Subcutaneous abdominal adipose tissue (tissue), 5 donors: ENCODE data around the gene ASB18.

ENCODE experiments used
- H3K27ac ChIP-seq: one replicate; pipeline ENCODE4 v1.7.0; 2013; ENCODE audit warnings: low read depth, mild to moderate bottlenecking, inconsistent platforms, low read length, moderate library complexity
- H3K27me3 ChIP-seq, 5 donors: one replicate each; pipeline ENCODE4 v1.7.0; 2013; ENCODE audit warnings: low read length in 5 of 5, inconsistent platforms in 1 of 5; ENCODE audit not compliant: control insufficient read depth in 5 of 5, insufficient read depth in 4 of 5
- H3K36me3 ChIP-seq, 5 donors: one replicate each; pipeline ENCODE4 v1.7.0; 2013; ENCODE audit warnings: low read length in 5 of 5; ENCODE audit not compliant: control insufficient read depth in 5 of 5, insufficient read depth in 5 of 5
- H3K4me1 ChIP-seq, 5 donors: one replicate each; pipeline ENCODE4 v1.7.0; 2013; ENCODE audit warnings: low read length in 5 of 5, mild to moderate bottlenecking in 3 of 5, moderate library complexity in 1 of 5; ENCODE audit not compliant: control insufficient read depth in 5 of 5, insufficient read depth in 5 of 5
- H3K4me3 ChIP-seq, 5 donors: one replicate each; pipeline ENCODE4 v1.7.0; 2013; ENCODE audit warnings: low read length in 5 of 5, low read depth in 1 of 5
- H3K9ac ChIP-seq, 5 donors: one replicate each; pipeline ENCODE4 v1.7.0; 2013; ENCODE audit warnings: low read length in 5 of 5, mild to moderate bottlenecking in 4 of 5, moderate library complexity in 3 of 5
- H3K9me3 ChIP-seq, 5 donors: one replicate each; pipeline ENCODE4 v1.7.0; 2013; ENCODE audit warnings: low read length in 5 of 5; ENCODE audit not compliant: control insufficient read depth in 5 of 5
- donor health status: healthy.
- donor health status: healthy.
- donor health status: healthy.
- donor health status: healthy.
- donor health status: healthy.

Gene ASB18

DNA sequence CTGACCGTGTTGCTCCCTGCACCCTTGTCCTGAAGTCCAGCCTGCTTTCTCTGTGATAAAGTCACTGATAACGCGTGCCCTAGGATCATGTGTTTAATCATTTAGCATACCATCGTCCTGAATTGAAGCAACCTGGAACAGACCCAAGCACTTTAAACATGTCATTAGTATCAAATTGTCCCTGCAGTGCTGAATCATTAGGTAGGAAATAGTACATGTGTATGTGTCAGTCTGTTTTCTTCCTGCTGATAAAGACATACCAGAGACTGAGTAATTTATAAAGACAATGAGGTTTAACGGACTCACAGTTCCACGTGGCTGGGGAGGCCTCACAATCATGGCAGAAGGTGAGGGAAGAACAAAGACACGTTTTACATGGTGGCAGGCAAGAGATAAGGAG lies 2.8 kb downstream of the ASB18 start:
- Histone ChIP-seq H3K27ac (no peak overlapping the region), H3K9me3 (peaks cover 0 to 4% (median 0%) of the 10 kb centered on the region in 5 donors), H3K4me1 (no peaks in the 10 kb centered on the region), H3K4me3 (no peak overlapping the region), H3K36me3 (no peaks in the 10 kb centered on the region), H3K27me3 (peaks cover 4 to 37% (median 29%) of the 10 kb centered on the region in 5 donors), H3K9ac (no peak overlapping the region)

DNA sequence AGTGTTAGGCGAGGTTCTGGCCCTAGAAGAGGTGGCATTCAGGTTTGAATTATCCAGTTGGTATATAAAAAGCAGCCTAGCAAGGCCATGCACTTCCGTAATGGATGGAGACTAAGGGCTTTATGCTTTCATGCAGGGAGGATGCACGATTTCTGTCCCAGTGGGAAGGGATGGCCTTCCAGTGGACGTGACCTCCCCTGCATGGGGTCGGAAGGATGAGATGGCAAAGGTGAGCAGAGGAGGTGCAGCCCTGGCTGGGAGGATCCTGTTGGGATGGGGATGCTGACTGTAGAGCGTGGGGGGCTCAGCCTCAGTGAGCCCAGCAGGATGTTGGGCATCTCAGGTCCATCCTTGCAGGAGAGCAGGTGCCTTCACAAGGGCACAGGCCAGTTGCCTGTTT lies 4.8 kb downstream of the ASB18 start:
- H3K4me3 ChIP-seq = no peak overlapping the region
- H3K27me3 ChIP-seq = peaks cover 4 to 29% (median 27%) of the 10 kb centered on the region in 5 donors
- no peaks in the 10 kb centered on the region for H3K36me3 ChIP-seq
- no peaks in the 10 kb centered on the region for H3K4me1 ChIP-seq
- H3K9ac ChIP-seq = no peak overlapping the region
- peaks cover 0 to 4% (median 0%) of the 10 kb centered on the region in 5 donors for H3K9me3 ChIP-seq
- H3K27ac ChIP-seq = no peak overlapping the region

DNA sequence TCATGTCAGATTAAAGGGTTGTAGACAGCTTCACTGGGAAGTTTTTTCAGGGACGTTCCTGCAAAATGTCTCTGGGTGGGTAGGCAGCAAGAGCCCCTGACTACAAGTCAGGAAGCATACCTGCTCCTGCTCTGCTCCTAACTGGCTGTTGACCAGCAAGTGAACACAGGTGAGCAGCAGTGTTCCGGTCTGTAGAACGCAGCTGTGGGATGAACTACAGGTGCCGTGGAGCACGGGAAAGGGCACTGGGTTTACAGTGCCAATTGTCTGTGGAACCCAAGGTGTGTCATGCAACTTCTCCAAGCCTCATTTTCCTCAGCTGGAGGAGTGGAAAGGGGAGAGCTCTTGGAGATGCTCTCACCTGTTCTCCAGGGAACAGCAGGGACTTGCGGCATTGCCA lies 6.6 kb downstream of the ASB18 start:
- H3K27me3 ChIP-seq = peaks cover 4 to 29% (median 26%) of the 10 kb centered on the region in 5 donors
- peaks cover 0 to 4% (median 0%) of the 10 kb centered on the region in 5 donors for H3K9me3 ChIP-seq
- no peaks in the 10 kb centered on the region for H3K4me1 ChIP-seq
- H3K36me3 ChIP-seq = no peaks in the 10 kb centered on the region
- no peak overlapping the region for H3K4me3 ChIP-seq
- no peak overlapping the region for H3K27ac ChIP-seq
- no peak overlapping the region for H3K9ac ChIP-seq

DNA sequence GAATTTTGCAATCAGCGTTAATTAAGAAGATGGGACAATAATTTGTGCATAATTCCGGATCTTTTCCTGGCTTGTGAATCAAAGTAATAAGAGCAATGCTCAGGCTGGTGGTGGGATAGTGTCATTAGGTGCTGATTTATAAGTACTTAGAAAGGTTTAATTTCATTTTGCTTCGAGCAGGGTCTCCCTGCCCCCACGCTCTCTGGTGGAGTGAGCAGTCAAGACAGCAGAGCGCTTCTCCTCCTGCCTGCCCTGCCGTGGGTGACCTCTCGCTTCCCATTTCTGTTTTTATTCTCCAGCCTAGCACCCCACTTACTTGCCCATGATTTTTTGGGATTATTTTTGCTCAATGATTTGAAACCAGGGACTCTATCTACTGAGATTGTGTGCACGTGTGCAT lies 7.1 kb downstream of the ASB18 start:
- Histone ChIP-seq H3K36me3 (no peaks in the 10 kb centered on the region), H3K9ac (no peak overlapping the region), H3K27ac (no peak overlapping the region), H3K27me3 (peaks cover 8 to 29% (median 28%) of the 10 kb centered on the region in 5 donors), H3K9me3 (peaks cover 0 to under 1% (median 0%) of the 10 kb centered on the region in 5 donors), H3K4me1 (no peaks in the 10 kb centered on the region), H3K4me3 (no peak overlapping the region)

DNA sequence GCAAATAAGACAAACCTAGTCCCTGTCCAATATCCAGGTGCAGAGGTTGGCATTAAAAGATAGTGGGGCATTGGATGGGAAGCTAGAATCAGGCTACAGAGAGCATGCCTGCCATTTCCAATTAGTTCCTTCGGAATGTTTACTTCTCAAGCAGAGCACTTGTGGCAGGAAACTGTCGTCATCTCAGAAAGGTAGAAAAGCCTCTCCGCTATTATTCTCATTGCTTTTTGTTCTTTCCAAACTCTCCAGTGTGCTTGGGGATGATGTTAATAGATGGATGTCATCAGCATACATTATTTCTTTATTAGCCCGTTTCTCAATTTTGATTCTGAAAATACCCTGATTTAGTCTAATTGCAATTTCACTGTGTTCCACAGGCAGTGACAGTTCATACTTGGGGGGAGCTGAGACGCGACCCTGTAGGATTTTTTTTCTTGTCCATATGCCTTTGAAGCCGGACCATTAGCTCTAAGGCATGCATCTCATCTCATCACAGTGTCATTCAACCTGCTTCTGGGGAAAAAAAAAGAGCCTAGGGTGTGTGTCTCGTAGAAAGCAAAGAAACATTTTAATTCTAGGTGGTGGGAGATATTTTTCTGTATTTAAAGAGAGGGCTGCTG lies 7.7 kb downstream of the ASB18 start:
- no peaks in the 10 kb centered on the region for H3K9me3 ChIP-seq

DNA sequence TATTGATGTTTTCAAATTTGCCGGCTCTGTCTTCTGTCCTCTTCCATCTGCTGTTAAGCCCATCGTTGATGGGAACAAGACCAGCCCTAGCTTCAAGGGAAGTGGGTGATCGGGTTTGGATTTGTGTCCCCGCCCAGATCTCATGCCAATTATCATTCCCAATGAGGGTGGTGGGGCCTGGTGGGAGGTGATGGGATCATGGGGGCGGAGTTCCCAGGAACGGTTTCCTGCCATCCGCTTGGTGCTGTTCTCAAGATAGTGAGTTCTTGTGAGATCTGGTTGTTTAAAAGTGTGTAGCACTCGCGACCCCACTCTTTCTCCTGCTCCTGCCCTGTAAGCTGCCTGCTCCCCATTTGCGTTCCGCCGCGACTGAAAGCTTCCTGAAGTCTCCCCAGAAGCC lies 9.5 kb downstream of the ASB18 start:
- no peak overlapping the region for H3K9ac ChIP-seq
- peaks cover 0 to 15% (median 0%) of the 10 kb centered on the region in 5 donors for H3K4me1 ChIP-seq
- H3K27me3 ChIP-seq = peaks cover 8 to 28% (median 22%) of the 10 kb centered on the region in 5 donors
- H3K36me3 ChIP-seq = no peaks in the 10 kb centered on the region
- H3K27ac ChIP-seq = no peak overlapping the region
- H3K4me3 ChIP-seq = no peak overlapping the region
- no peaks in the 10 kb centered on the region for H3K9me3 ChIP-seq

More for the DNA sequence above, 7.7 kb downstream of the ASB18 start:
- Histone ChIP-seq H3K9ac (no peak overlapping the region), H3K27ac (no peak overlapping the region), H3K36me3 (no peaks in the 10 kb centered on the region), H3K4me1 (no peaks in the 10 kb centered on the region), H3K27me3 (peaks cover 8 to 29% (median 28%) of the 10 kb centered on the region in 5 donors), H3K4me3 (no peak overlapping the region)

DNA sequence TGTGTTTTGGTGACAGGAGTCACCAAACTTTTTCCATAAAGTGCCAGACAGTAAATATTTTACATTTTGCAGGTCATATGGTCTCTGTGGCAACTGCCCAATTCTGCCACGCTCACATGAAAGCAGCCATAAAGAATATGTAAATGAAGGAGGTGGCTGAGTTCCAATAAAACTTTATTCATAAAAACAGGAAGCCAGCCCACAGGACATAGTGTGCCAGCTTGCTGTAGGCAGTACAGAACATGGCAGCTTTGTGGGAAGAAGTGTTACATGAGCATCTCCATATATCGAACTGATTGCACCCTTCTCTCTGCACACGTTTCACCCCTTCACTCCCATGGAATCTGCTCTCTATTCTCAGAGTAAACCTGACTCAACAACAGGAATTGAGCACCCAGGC lies 10.2 kb downstream of the ASB18 start:
- Histone ChIP-seq H3K4me1 (peaks cover 0 to 15% (median 0%) of the 10 kb centered on the region in 5 donors), H3K9ac (no peak overlapping the region), H3K27me3 (peaks cover 8 to 25% (median 18%) of the 10 kb centered on the region in 5 donors), H3K9me3 (no peaks in the 10 kb centered on the region), H3K27ac (no peak overlapping the region), H3K36me3 (no peaks in the 10 kb centered on the region), H3K4me3 (no peak overlapping the region)

DNA sequence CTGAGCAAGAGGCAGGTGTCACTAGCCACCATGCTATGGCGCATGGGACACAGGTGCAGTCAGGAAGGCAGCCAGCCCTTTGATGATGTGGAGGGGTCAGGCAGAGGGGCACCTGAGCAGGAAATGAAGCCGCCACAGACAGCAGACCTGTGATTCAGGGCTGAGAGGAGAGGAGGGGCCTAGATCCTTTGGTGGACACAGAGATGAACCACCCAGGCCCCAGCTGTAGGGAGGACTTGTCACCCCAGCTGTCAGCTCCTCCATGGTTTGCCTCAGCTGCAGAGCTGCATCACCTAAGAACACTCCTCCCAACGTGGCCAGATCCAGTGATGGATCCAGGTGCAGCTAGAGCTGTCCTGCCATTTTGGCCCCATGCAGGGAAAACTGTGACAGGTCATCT lies 11.6 kb downstream of the ASB18 start:
- no peak overlapping the region for H3K9ac ChIP-seq
- H3K4me3 ChIP-seq = no peak overlapping the region
- no peaks in the 10 kb centered on the region for H3K9me3 ChIP-seq
- H3K27me3 ChIP-seq = peaks cover 4 to 20% (median 14%) of the 10 kb centered on the region in 5 donors
- no peak overlapping the region for H3K27ac ChIP-seq
- no peaks in the 10 kb centered on the region for H3K36me3 ChIP-seq
- H3K4me1 ChIP-seq = peaks cover 0 to 15% (median 0%) of the 10 kb centered on the region in 5 donors

DNA sequence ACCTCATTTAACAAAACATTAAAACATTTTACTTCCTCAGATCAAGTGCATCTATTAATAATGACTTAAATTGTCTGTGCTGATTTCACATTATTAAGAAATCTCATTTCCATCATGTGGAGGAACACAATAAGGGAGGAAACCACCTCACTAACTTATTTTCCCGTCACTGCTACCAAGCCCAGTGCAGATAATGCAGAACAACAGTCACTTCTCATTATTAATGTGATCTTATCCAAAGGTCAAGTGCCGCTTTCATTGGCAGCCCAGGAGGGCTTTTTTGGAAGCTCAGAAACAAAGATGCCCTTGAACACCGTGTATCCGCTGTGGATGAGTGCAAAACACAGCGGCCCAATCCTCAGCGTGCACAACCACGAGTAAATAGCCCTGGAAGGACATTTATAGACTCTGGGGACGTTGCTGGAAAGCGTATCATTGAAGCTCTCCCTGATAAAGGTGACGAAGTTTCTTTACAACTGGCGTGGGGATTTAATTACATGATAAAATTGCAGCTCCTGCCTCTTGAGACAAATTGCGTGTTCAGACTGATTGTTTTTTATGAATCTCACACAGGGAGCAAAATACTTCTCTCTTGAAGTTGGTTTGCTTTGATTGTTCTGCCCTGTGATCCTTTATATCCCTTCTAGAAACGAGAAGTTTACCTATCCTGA lies 13.2 kb downstream of the ASB18 start:
- Histone ChIP-seq H3K36me3 (no peaks in the 10 kb centered on the region), H3K9me3 (no peaks in the 10 kb centered on the region), H3K4me3 (no peak overlapping the region), H3K4me1 (peaks cover 0 to 15% (median 0%) of the 10 kb centered on the region in 5 donors), H3K9ac (no peak overlapping the region), H3K27me3 (peaks cover 4 to 19% (median 11%) of the 10 kb centered on the region in 5 donors), H3K27ac (no peak overlapping the region)

DNA sequence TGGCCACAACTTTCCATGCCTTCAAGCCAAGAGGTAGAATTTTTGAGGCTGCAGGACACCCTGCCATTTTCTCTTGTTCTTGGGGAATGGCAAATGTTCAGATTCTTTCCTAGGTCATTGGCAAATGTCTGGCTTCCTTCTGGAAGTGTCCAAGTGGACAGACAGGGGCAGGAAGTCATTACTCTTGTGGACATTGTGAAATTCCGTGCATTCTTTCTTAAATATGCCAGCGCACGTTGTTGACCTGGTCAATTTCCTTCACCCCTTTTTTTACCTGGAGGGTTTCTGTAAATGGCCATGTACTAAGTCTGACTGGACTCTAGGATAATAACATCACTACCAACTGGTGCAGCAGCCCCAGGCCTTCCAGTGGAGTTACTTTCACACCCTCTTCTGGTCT lies 13.9 kb downstream of the ASB18 start:
- Histone ChIP-seq H3K9ac (no peak overlapping the region), H3K36me3 (no peaks in the 10 kb centered on the region), H3K9me3 (no peaks in the 10 kb centered on the region), H3K27ac (no peak overlapping the region), H3K27me3 (peaks cover 4 to 26% (median 16%) of the 10 kb centered on the region in 5 donors), H3K4me1 (peaks cover 0 to 15% (median 0%) of the 10 kb centered on the region in 5 donors), H3K4me3 (no peak overlapping the region)
